Keratinocyte (primary cell): ENCODE data around the gene RAB11FIP2. TPM values are rescaled to one million over a fixed set of nuclear protein-coding genes. Genes with fewer than 3 reads are reported as not detected.

Experiments
- DNase-seq: peaks from one replicate; pipeline ENCODE4 v3.0.0-alpha.2; 2011; ENCODE audit warnings: low read depth, missing footprints, low spot score
- FAIRE-seq: peaks from 2 replicates; lab custom pipeline; 2011; peaks lifted over from hg19 to GRCh38; lab: Jason Lieb, UNC
- H2AFZ ChIP-seq: 2 replicates; pipeline ENCODE4 v1.6.0; 2012; ENCODE audit warnings: low read length, control low read depth, inconsistent platforms; ENCODE audit not compliant: control insufficient read depth
- H3K27ac ChIP-seq: 2 replicates; pipeline ENCODE4 v1.5.1; 2011; ENCODE audit warnings: low read length; ENCODE audit not compliant: control insufficient read depth, insufficient read depth
- H3K27me3 ChIP-seq: 3 replicates; pipeline ENCODE4 v1.6.0; 2011; ENCODE audit warnings: low read length; ENCODE audit not compliant: control insufficient read depth, insufficient read depth; ENCODE audit errors: extremely low read depth
- H3K36me3 ChIP-seq, 2 experiments: 2 replicates in 1 of 2; 3 replicates in 1 of 2; pipeline ENCODE4 v1.5.1; 2011; ENCODE audit warnings: low read length in 2 of 2, mild to moderate bottlenecking in 1 of 2; ENCODE audit not compliant: control insufficient read depth in 2 of 2, insufficient read depth in 2 of 2; ENCODE audit errors: extremely low read depth in 1 of 2
- H3K4me1 ChIP-seq: 3 replicates; pipeline ENCODE4 v1.5.1; 2011; ENCODE audit warnings: low read length; ENCODE audit not compliant: control insufficient read depth, insufficient read depth; ENCODE audit errors: extremely low read depth
- H3K4me2 ChIP-seq: 3 replicates; pipeline ENCODE4 v1.6.0; 2011; ENCODE audit warnings: low read depth, low read length; ENCODE audit not compliant: control insufficient read depth, insufficient read depth; ENCODE audit errors: extremely low read depth
- H3K4me3 ChIP-seq, 3 experiments: fragments of 200-600 bp in 1 of 3; sonication (generic) in 1 of 3; 2 replicates in 2 of 3; 3 replicates in 1 of 3; pipeline ENCODE4 v1.5.1; 2011 to 2016; ENCODE audit warnings: low read length in 3 of 3, mild to moderate bottlenecking in 3 of 3, control low read depth in 2 of 3, inconsistent platforms in 1 of 3, low read depth in 1 of 3, mixed read lengths in 1 of 3, mixed run types in 1 of 3, moderate library complexity in 1 of 3; ENCODE audit not compliant: control insufficient read depth in 2 of 3, insufficient read depth in 2 of 3; ENCODE audit errors: extremely low read depth in 1 of 3
- H3K79me2 ChIP-seq: 2 replicates; pipeline ENCODE4 v1.6.0; 2012; ENCODE audit warnings: low read length; ENCODE audit not compliant: control insufficient read depth, insufficient read depth
- H3K9ac ChIP-seq: 3 replicates; pipeline ENCODE4 v1.6.0; 2011; ENCODE audit warnings: low read length; ENCODE audit not compliant: control insufficient read depth, insufficient read depth; ENCODE audit errors: extremely low read depth
- H3K9me1 ChIP-seq: 3 replicates; pipeline ENCODE4 v1.6.0; 2011; ENCODE audit warnings: low read length; ENCODE audit not compliant: control insufficient read depth, insufficient read depth; ENCODE audit errors: extremely low read depth
- H3K9me3 ChIP-seq: 2 replicates; pipeline ENCODE4 v1.5.1; 2012; ENCODE audit warnings: low read depth, low read length; ENCODE audit not compliant: control insufficient read depth
- H4K20me1 ChIP-seq: 3 replicates; pipeline ENCODE4 v1.6.0; 2011; ENCODE audit warnings: low read length; ENCODE audit not compliant: control insufficient read depth, insufficient read depth; ENCODE audit errors: extremely low read depth
- CTCF ChIP-seq, 3 experiments: IDR thresholded peaks in 1 of 3; conservative IDR thresholded peaks in 1 of 3; optimal IDR thresholded peaks in 1 of 3; 2 replicates in 2 of 3; 3 replicates in 1 of 3; pipeline versions ENCODE3 to v1.5.1; 2011; ENCODE audit warnings: low read length in 3 of 3, mild to moderate bottlenecking in 3 of 3, moderate library complexity in 2 of 3, control low read depth in 1 of 3, inconsistent platforms in 1 of 3; ENCODE audit not compliant: insufficient read depth in 2 of 3; ENCODE audit errors: extremely low read depth in 1 of 3
- EZH2 ChIP-seq: IDR thresholded peaks from one replicate; pipeline ENCODE4 v1.6.1; 2012; ENCODE audit warnings: inconsistent platforms, mild to moderate bottlenecking, low read length, moderate library complexity
- dilution Hi-C: fragments of 300-500 bp; cut with MboI; formaldehyde crosslinking; loops from one replicate; pipeline ENCODE4 v1.7.0; 2020; ENCODE audit warnings: low sequenced_read_pairs; ENCODE audit not compliant: extremely low pct_ligation_motif_present
- polyA plus RNA-seq, 5 experiments: library from polyadenylated mRNA; depleted of rRNA in 3 of 5; stranded (reverse) in 3 of 5; stranded (forward) in 1 of 5; unstranded in 1 of 5; fragments of >200 nt; gene quantifications; 1 replicate in 1 of 5; 2 replicates in 3 of 5; 3 replicates in 1 of 5; pipeline versions ENCODE4 v1.2.1 to v1.2.3, GENCODE V29; 2011 to 2012; ENCODE audit warnings: missing spikeins in 2 of 5, low read depth in 1 of 5, low replicate concordance in 1 of 5

The RAB11FIP2 gene
- polyA plus RNA-seq, 1 donor (not counting 4 experiments of a cell fraction or from before 2014, with no cell fraction given) = 6.1 TPM

- no peaks in the 10 kb centered on the region for H3K9me1 ChIP-seq
- H3K9me3 ChIP-seq = no peaks in the 10 kb centered on the region
- H3K27me3 ChIP-seq = no peaks in the 10 kb centered on the region
- no peak overlapping the region for H3K4me3 ChIP-seq
- FAIRE-seq (no peak), DNase-seq (no peak)
- peaks cover 0 to 2% of the 10 kb centered on the region in 2 experiments for H3K36me3 ChIP-seq
- no peak overlapping the region for H3K9ac ChIP-seq
- dilution Hi-C loops = no loop called here
- no peak overlapping the region for H2AFZ ChIP-seq
- H3K79me2 ChIP-seq = no peaks in the 10 kb centered on the region
- no peaks in the 10 kb centered on the region for H3K4me1 ChIP-seq
- TF ChIP-seq EZH2 = no peak
- no peak for TF ChIP-seq CTCF (optimal IDR thresholded peaks at IDR 0.05 in 1 of 3, IDR thresholded peaks at IDR 0.05 in 1 of 3, conservative IDR thresholded peaks at IDR 0.05 in 1 of 3; ENCODE audit: extremely low read depth in 1 of 3, insufficient read depth in 2 of 3, low read length in 3 of 3)
- H3K4me2 ChIP-seq = no peak overlapping the region
- no peak overlapping the region for H3K27ac ChIP-seq
- H4K20me1 ChIP-seq = no peaks in the 10 kb centered on the region
These were observed 26.4 kb downstream of the RAB11FIP2 start for GRCh38 chr10:118020365-118020764.

GRCh38 chr10:118017850-118018249 is 28.9 kb downstream of the RAB11FIP2 start:
- no peak overlapping the region for H3K4me3 ChIP-seq

More at GRCh38 chr10:118017850-118018249, 28.9 kb downstream of the RAB11FIP2 start:
- H3K9me3 ChIP-seq = no peaks in the 10 kb centered on the region
- no peak for TF ChIP-seq CTCF (optimal IDR thresholded peaks at IDR 0.05 in 1 of 3, IDR thresholded peaks at IDR 0.05 in 1 of 3, conservative IDR thresholded peaks at IDR 0.05 in 1 of 3; ENCODE audit: extremely low read depth in 1 of 3, insufficient read depth in 2 of 3, low read length in 3 of 3)
- TF ChIP-seq EZH2 = no peak
- H3K4me2 ChIP-seq = no peak overlapping the region
- no peaks in the 10 kb centered on the region for H3K9me1 ChIP-seq
- no peaks in the 10 kb centered on the region for H3K27me3 ChIP-seq
- no peak for FAIRE-seq
- no peaks in the 10 kb centered on the region for H3K4me1 ChIP-seq
- no peaks in the 10 kb centered on the region for H4K20me1 ChIP-seq
- H3K9ac ChIP-seq = no peak overlapping the region
- H3K79me2 ChIP-seq = no peaks in the 10 kb centered on the region
- dilution Hi-C loops = no loop called here
- H3K27ac ChIP-seq = no peak overlapping the region
- DNase-seq = no peak
- no peak overlapping the region for H2AFZ ChIP-seq
- H3K36me3 ChIP-seq = peaks cover 0 to 3% of the 10 kb centered on the region in 2 experiments
